TTC549 (cell line): ENCODE measurements around the gene USP54.
"Not testable (repeated sequence)": the region's sequence is repeated elsewhere in the genome, so short reads cannot be mapped to it uniquely, and the experiment has no call there.

Experiments used
- FAIRE-seq: peaks from 2 replicates; lab custom pipeline; 2012; peaks lifted over from hg19 to GRCh38; lab: Jason Lieb, UNC

USP54 gene, protein sequence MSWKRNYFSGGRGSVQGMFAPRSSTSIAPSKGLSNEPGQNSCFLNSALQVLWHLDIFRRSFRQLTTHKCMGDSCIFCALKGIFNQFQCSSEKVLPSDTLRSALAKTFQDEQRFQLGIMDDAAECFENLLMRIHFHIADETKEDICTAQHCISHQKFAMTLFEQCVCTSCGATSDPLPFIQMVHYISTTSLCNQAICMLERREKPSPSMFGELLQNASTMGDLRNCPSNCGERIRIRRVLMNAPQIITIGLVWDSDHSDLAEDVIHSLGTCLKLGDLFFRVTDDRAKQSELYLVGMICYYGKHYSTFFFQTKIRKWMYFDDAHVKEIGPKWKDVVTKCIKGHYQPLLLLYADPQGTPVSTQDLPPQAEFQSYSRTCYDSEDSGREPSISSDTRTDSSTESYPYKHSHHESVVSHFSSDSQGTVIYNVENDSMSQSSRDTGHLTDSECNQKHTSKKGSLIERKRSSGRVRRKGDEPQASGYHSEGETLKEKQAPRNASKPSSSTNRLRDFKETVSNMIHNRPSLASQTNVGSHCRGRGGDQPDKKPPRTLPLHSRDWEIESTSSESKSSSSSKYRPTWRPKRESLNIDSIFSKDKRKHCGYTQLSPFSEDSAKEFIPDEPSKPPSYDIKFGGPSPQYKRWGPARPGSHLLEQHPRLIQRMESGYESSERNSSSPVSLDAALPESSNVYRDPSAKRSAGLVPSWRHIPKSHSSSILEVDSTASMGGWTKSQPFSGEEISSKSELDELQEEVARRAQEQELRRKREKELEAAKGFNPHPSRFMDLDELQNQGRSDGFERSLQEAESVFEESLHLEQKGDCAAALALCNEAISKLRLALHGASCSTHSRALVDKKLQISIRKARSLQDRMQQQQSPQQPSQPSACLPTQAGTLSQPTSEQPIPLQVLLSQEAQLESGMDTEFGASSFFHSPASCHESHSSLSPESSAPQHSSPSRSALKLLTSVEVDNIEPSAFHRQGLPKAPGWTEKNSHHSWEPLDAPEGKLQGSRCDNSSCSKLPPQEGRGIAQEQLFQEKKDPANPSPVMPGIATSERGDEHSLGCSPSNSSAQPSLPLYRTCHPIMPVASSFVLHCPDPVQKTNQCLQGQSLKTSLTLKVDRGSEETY (N-terminal part only)

DNA sequence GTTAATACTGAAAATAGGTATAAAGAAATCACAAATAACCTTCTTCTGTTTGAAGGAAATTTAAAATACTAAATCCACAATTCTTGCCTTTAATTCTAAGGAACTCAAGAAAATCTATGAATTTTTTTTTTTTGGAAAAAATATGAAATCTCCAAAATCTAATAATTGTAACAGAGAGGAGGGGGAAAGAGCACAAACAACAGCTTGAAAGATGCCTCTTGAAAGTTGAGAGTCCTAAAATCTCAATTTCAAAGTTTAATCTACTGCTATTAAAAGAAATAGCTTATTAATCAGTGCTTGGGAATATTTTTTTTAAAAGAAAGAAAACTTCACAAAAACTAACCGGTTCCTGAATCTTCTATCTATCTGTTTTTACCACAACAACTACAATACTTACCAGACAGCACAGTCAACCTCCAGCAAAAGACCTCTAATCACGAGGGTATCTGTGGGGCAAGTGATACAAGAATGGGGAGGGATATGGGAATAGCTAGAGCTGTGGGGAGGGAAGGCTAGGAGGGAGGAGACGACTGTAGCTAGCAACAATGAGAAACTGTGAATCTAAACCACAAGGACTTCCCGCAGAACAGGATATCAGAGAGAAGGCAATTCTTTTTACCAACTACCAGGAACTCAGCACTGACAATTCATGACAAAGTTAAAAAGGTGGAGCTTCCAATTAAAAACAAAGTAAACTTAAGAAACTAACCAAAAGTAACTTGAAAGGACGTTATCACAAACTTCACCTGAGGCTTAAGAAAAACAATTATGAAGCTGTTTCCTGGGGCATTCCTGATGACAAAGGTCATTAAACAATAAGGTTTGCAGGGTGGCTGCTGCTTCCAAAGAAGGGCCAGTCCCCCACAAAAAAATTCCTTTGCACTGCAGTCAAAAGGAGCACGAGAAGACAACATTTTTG, at the start of gene USP54:
USP54 (minus strand) TSS at position 462 of the 919 bp plus-strand sequence. CDS start 15,684 bp downstream, outside the sequence.
- no peak for FAIRE-seq

DNA sequence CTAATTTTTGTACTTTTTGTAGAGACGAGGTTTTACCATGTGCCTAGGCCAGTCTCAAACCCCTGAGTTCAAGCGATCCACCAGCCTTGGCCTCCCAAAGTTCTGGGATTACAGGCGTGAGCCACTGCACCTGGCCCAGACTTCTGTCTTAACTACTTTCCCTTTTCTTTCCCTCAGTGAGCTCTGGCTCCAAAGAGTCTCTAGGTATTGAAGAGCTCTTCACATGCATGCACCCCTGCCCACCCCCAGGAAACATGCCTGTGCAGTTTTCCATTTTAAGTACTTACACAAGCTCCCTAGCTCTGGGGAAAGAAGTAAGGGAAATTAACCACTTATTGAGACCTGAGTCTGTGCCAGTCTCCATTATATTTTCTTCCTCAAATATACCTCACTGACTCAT, 48.1 kb upstream of the USP54 start:
- no peak for FAIRE-seq

DNA sequence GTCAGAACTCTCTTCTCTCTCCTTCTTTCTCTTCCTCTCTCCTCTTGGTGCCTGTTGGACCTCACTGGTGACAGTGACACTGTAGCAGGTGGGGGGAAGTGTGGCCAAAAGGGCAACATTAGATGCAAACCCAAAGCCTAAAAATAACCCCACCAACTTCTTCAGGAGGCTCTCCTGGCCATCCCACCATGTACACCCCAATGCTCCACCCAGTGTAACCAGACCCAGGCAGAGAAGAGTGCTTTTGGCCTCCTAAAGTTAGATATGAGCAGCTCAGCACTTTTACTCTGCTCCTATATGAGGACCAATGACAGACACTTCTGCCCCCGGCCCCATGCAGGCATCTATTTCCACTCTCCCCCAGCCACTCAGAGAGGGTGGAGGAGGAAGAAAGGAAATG, 44.6 kb upstream of the USP54 start:
- no peak for FAIRE-seq

DNA sequence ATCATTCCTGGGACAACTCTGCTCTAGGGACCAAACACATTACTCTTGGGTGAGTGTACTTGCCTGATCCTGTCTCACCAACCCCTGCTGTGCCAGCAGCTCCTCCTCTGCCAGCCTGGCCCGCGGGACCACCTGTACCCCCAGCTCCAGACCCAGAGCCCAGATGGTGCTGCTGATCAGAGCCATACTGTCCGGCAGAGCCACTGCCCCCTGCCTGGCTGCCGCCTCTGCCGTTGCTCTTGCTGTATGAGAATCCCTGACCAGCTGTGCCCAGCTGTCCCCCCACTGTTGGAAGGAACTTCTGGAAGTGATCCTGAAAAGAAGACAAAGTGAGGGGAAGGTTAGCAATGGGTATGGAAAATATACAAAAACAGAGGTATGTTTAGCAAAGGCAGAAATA, 43.3 kb upstream of the USP54 start:
- no peak for FAIRE-seq

DNA sequence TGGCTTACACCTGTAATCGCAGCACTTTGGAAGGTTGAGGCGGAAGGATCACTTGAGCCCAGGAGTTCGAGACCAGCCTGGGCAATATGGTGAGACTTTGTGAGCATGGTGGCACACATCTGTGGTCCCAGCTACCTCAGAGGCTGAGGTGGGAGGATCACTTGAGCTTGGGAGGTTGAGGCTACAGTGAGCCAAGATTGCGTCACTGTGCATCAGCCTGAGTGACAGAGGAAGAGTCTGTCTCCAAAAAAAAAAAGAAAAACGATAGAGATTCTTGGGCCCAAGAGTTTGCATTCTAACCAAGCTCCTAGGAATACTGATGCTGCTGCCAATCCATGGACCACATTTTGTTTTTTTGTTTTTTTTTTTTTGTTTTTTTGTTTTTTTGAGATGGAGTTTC, 38.0 kb upstream of the USP54 start:
- FAIRE-seq = no peak

DNA sequence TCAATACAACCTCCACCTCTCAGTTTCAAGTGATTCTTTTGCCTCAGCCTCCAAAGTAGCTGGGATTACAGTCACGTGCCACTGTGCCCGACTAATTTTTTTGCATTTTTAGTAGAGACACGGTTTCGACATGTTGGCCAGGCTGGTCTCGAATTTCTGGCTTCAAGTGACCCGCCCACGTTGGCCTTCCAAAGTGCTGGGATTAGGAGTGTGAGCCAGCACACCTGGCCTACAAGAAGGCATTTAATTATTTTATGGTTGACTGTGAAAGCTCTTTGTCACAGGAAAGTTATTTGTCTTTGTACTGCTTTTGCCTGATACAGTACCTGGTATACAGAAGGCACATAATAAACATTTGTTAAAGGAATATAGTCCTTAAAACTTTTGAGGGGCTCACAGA, 37.3 kb upstream of the USP54 start:
- no peak for FAIRE-seq

DNA sequence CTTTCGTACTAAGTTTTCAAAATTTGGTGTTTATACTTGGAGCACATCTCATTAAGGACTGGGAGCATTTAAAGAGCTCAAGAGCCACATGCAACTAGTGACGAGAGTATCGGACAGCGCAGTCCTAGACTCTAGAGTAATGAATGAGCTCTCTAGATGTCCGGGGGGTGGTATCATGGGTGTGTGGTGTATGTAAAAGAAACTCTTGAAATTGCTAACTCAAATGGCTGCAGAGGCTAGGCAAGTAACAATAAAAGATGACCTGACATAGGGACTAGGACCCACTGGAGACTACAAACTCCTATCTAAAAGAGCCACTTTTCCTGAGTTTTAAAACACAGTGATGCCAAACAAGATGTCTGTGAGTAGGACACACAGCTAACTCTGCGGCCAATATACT, 36.2 kb upstream of the USP54 start:
- no peak for FAIRE-seq

DNA sequence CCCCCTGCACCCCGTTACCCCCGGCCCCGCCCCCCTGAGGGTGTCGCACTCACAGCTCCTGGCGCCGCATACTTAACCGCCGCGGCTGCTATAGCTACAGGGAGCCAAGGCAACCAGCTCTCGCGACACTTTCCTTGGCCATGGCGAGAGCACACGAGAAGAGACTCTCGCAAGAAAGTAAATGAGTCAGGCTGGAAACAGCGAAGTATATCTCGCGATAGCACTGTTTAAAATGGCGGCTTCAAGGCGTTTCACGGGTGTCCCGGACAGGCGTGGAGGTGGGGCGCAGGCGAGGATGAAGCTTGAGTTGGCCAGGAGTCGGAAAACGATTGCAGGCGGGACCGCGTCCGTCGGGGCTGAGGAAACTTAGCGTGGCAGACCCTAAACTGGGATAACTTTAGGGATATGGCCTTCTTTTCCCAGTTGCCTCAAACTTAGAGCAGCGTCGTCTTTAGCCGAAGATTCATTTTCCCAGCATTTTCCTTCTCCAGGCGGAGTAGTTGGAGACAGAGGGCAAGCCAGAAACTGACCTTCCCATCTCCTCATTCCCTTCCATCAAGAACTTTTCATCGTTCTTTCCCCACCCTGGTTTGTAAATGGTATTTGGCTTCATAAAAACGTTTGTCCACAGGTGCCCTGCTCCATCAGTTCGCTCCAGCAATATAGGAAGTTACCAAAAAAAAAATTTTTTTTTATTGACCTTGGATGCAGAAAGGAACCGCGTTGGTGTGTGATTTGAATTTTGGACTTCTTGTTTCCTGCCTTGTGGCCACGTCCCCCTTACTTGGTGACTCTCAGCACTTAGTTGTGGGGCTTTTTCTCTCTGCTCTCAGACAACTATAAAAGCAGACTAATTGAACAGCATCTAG, 35.0 kb upstream of the USP54 start:
- no peak for FAIRE-seq

DNA sequence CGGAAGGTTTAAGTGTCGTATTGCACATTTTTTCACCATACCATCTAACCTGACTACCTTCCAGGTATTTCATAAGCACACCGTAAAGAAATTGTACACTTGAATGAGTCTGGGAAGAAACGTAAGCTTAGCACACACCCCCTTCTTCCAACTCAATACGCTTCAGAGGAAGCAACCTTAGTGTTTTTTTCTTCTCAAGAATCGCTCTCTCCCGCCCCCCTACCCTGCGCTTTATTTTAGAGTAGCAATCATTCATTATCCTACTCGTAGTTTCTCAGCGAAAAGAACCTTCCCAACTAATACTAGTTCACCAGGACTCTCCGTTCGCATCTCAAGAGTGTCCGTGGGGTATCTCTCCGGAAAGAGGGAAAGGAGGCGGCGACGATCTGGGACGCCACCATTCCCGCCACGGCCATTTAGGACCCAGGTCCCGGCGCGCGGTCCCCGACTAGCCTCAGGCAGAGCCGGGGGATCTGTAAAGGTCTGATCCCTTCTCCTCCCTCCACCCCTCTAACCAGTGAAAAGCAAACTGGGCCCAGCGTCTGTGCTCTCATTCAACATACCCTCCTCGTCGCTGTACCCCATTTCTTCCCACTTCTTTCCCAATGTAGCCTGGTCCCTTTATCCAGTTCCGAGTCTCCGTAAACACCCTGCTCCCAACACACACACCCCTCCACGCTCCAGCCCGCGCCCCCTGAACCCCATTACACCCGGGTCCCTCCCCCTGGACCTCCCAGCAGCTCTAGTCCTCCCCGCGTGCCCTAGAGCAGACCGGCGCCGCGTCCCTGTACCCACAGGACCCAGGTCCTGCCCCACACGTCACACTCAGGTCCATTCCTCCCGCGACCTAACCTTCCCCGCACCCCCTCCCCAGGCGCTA, 34.1 kb upstream of the USP54 start:
- FAIRE-seq = no peak

DNA sequence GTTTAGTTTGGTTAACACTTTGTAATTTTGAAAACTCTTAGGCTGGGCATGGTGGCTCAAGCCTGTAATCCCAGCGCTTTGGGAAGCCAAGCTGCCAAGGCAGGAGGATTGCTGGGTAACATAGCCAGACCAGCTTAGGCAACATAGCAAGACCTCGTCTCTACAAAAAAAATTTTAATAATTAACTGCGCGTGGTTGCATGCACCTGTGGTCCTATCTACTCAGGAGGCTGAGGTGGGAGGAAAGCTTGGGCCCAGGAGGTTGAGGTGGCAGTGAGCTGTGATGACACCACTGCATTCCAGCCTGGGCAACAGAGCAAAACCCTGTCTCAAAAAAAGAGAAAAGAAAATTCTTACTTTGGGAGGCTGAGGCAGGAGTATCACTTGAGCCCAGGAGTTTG, 31.9 kb upstream of the USP54 start:
- no peak for FAIRE-seq

DNA sequence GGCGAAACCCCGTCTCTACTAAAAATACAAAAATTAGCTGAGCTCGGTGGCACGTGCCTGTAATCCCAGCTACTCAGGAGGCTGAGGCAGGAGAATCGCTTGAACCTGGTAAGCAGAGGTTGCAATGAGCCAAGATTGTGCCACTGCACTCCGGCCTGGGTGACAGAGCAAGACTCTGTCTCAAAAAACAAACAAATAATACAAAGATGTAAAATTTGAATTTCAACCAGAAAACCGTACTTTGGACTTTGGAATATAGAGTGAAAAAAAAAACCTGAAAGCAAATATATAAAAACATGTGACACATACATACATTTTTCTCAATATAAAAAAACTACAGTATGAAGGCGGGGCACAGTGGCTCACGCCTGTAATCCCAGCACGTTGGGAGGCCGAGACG, 29.8 kb upstream of the USP54 start:
- FAIRE-seq = not testable (repeated sequence)

DNA sequence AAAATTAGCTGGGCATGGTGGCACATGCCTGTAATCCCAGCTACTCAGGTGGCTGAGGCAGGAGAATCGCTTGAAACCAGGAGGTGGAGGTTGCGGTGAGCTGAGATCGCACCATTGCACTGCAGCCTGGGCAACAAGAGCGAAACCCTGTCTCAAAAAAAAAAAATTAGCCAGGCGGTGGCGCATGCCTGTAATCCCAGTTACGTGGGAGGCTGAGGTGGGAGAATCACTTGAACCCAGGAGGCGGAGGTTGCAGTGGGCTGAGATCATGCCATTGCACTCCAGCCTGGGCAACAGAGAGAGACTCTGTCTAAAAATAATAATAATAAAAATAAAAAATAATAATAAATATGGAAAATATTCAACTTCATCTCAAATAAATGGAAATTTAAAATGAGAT, 26.0 kb upstream of the USP54 start:
- not testable (repeated sequence) for FAIRE-seq

DNA sequence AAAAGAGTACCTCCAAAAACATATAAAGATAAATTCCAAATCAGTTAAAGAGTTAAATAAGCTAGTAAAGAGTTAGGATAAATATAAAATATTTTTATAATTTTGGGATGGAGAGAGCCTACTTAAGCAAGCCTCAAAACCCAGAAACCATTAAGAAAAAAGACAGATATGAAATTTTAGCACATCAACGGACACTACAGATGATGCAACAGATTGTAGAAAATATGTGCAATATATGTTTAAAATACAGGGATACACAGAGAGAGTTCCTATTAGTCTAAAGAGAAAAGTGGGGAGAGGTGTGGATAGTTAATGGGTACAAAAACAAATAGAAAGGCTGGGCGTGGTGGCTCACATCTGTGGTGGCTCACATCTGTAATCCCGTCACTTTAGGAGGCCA, 23.6 kb upstream of the USP54 start:
- FAIRE-seq = no peak

DNA sequence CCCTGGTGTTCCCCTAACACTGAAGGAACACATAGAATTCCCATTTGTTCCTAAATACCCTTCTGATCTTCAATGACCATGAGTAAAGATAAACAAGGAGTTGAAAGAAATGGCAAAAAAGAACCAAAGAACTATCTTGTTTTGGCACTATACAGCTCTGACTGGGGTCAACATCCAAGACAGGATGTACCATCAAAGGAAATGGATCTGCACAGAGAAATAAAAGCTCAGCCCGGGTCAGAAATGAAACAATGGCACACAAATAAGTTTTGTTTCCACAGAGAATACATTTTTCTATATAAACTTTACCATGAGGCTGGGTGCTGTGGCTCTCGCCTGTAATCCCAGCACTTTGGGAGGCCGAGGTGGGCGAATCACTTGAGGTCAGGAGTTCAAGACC, 18.0 kb upstream of the USP54 start:
- no peak for FAIRE-seq

DNA sequence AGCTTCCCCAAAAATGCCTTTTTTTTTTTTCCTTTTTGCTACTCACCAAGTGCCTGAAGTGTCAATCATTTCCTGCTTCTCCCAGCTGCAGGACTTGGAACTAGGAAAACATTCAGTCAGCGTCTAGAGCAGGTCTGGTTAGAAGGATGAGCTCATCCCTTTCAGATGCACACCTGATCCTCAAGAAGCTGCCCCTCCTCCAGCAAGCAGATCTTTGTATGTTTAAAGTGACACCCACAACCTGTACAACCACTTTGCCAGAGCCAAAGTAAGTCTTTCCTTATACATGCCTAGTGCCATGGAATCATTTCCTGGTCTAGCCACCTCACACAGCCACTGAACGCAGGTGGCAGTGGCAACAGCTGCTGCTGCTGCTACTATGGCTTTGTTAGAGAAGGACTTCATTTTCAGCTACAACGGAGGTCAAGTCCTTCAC, 10.4 kb upstream of the USP54 start:
- no peak for FAIRE-seq

DNA sequence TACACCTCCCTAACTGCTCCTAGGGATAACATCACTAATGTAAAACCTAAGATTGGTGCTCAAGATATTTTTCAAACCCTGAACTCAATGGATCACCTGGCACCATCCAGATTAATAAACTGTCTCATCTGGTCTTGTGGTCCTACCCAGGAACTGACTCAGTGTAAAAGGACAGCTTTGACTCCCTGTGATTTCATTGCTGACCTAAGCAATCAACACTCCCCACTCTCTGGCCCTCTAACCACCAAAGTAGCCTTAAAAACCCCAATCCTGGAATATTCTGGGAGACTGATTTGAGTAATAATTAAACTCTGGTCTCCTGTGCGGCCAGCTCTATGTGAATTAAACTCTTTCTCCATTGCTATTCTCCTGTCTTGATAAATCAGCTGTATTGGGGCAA, 6.2 kb upstream of the USP54 start:
- FAIRE-seq = no peak

DNA sequence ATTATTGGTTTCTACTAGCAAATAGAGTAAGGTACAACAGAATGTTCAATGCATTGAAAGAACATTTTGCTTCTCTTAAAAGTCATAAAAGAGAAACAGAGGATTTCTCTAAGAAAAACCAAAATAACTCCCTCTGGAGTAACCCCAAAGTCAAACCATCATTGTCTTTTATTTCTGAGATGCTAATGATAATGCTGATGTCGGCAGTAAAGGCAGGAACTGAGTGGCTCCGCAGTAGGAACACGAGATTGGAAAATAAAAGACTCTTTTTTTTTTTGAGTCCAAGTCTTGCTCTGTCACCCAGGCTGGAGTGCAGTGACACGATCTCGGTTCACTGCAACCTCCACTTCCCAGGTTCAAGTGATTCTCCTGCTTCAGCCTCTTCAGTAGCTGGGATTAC, 2.7 kb upstream of the USP54 start:
- FAIRE-seq = no peak

DNA sequence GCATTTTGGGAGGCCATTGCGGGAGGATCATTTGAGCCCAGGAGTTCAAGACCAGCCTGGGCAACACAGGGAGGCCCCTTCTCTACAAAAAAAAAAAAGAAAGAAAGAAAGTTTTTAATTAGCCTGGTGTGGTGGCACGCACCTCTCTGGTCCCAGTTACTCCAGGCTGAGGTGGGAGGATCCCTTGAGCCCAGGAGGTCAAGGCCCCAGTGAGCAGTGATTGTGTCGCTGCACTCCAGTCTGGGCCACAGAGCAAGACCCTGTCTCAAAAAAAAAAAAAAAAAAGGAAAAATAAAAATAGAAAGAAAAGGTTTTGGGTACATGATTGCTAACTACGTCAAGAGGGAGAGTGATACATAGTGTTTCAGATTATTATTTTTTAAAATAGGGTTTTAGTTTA, 2.0 kb upstream of the USP54 start:
- no peak for FAIRE-seq

DNA sequence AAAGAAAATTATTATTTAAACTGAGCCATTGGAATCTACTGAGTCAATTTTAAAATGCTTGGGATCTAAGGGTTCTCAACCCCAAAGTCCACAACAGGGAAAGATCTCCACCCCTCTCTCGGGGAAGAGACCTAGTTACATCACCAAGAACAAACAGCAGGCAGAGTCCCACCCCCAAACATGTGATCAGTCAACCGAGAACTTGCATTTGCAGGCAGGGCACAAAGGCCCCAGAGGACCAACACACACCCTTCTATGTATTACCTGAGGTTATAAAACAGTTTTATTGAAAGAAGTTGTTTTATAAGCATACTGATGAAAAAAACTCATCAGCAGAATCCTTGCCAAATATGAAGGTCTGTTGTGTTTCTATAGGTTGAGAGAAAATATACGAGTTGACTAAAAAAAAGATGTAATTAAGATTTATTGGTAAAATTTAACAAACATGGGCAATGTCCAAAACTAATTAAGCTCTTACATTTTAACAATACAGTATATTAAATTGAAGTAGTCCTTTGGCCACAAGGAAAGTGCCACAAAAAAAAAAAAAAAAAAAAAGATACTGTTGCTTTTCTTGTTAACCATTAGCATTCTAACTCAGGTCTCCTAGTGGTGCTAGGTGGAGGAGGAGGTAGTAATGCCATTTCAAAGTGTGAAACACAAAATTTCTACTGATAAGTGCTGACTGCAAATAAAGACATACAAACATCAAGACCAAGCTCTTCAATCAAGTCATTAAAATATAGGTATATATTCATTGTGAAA, 975 bp upstream of the USP54 start:
- no peak for FAIRE-seq
